Liver (tissue), 9 donors: ENCODE measurements around the gene PAK4. TPM values are rescaled to one million over a fixed set of nuclear protein-coding genes. Genes with fewer than 3 reads are reported as not detected.

Experiments used
- DNase-seq: peaks from one replicate; pipeline ENCODE4 v3.0.0-alpha.2; 2017; ENCODE audit warnings: low spot score
- H3K27ac ChIP-seq, 2 donors: one replicate each; pipeline ENCODE4 v1.7.0; 2013; ENCODE audit warnings: inconsistent platforms in 2 of 2, low read length in 2 of 2, control low read depth in 1 of 2, low read depth in 1 of 2, mild to moderate bottlenecking in 1 of 2
- H3K27me3 ChIP-seq, 4 donors: one replicate each; pipeline versions ENCODE4 v1.6.1 to v1.7.0; 2013; ENCODE audit warnings: low read length in 3 of 4, inconsistent platforms in 1 of 4, mild to moderate bottlenecking in 1 of 4, moderate library complexity in 1 of 4; ENCODE audit not compliant: control insufficient read depth in 4 of 4, insufficient read depth in 4 of 4
- H3K36me3 ChIP-seq, 4 donors: one replicate each; pipeline versions ENCODE4 v1.6.1 to v1.7.0; 2013; ENCODE audit warnings: low read length in 3 of 4, mild to moderate bottlenecking in 3 of 4, low read depth in 1 of 4, moderate library complexity in 1 of 4; ENCODE audit not compliant: control insufficient read depth in 4 of 4, insufficient read depth in 3 of 4
- H3K4me1 ChIP-seq, 4 donors: one replicate each; pipeline versions ENCODE4 v1.6.1 to v1.7.0; 2013; ENCODE audit warnings: low read length in 3 of 4, mild to moderate bottlenecking in 3 of 4, moderate library complexity in 1 of 4; ENCODE audit not compliant: control insufficient read depth in 4 of 4, insufficient read depth in 4 of 4
- H3K4me3 ChIP-seq, 3 donors: one replicate each; pipeline versions ENCODE4 v1.6.1 to v1.7.0; 2013; ENCODE audit warnings: low read length in 3 of 3, control low read depth in 1 of 3, low read depth in 1 of 3, mild to moderate bottlenecking in 1 of 3
- H3K9ac ChIP-seq, 2 donors: one replicate each; pipeline ENCODE4 v1.7.0; 2013; ENCODE audit warnings: low read length in 2 of 2, mild to moderate bottlenecking in 2 of 2, moderate library complexity in 2 of 2, control low read depth in 1 of 2, low read depth in 1 of 2
- H3K9me3 ChIP-seq, 4 donors: one replicate each; pipeline versions ENCODE4 v1.6.1 to v1.7.0; 2013; ENCODE audit warnings: low read length in 3 of 4; ENCODE audit not compliant: control insufficient read depth in 4 of 4
- ATF3 ChIP-seq: IDR thresholded peaks from 2 replicates; pipeline ENCODE4 v1.6.1; 2016; ENCODE audit warnings: antibody characterized with exemption
- EGR1 ChIP-seq, 2 donors: IDR thresholded peaks; 2 replicates each; pipeline ENCODE4 v1.6.1; 2016 to 2018; ENCODE audit warnings: antibody characterized with exemption in 2 of 2, low read depth in 2 of 2
- FOXA1 ChIP-seq: IDR thresholded peaks from 2 replicates; pipeline ENCODE4 v1.6.1; 2016; ENCODE audit warnings: antibody characterized with exemption
- FOXA2 ChIP-seq: IDR thresholded peaks from 2 replicates; pipeline ENCODE4 v1.6.1; 2016; ENCODE audit warnings: antibody characterized with exemption
- GABPA ChIP-seq, 2 donors: IDR thresholded peaks in 1 of 2; conservative IDR thresholded peaks in 1 of 2; 2 replicates each; pipeline ENCODE4 v1.6.1; 2016; ENCODE audit warnings: antibody characterized with exemption in 2 of 2, mild to moderate bottlenecking in 1 of 2, moderate library complexity in 1 of 2
- HNF4A ChIP-seq, 2 donors: conservative IDR thresholded peaks; 2 replicates each; pipeline ENCODE4 v1.6.1; 2016; ENCODE audit warnings: antibody characterized with exemption in 2 of 2, mild to moderate bottlenecking in 2 of 2
- HNF4G ChIP-seq: IDR thresholded peaks from 2 replicates; pipeline ENCODE4 v1.6.1; 2016; ENCODE audit warnings: antibody characterized with exemption
- JUND ChIP-seq, 2 donors: IDR thresholded peaks; 2 replicates each; pipeline ENCODE4 v1.6.1; 2016; ENCODE audit warnings: antibody characterized with exemption in 2 of 2
- NR2F2 ChIP-seq: IDR thresholded peaks from 2 replicates; pipeline ENCODE4 v1.6.1; 2016; ENCODE audit warnings: antibody characterized with exemption
- RAD21 ChIP-seq, 2 donors: IDR thresholded peaks; 2 replicates each; pipeline ENCODE4 v1.6.1; 2016; ENCODE audit warnings: antibody characterized with exemption in 2 of 2, mild to moderate bottlenecking in 2 of 2
- REST ChIP-seq: IDR thresholded peaks from 2 replicates; pipeline ENCODE4 v1.6.1; 2016; ENCODE audit warnings: antibody characterized with exemption, mild to moderate bottlenecking
- RXRA ChIP-seq, 2 donors: IDR thresholded peaks; 2 replicates each; pipeline ENCODE4 v1.6.1; 2017 to 2018; ENCODE audit warnings: antibody characterized with exemption in 2 of 2, mild to moderate bottlenecking in 1 of 2
- SP1 ChIP-seq: IDR thresholded peaks from 2 replicates; pipeline ENCODE4 v1.6.1; 2018; ENCODE audit warnings: antibody characterized with exemption, mild to moderate bottlenecking
- YY1 ChIP-seq: IDR thresholded peaks from 2 replicates; pipeline ENCODE4 v1.6.1; 2016; ENCODE audit warnings: antibody characterized with exemption, mild to moderate bottlenecking
- WGBS: extraction: QIAGEN DNeasy Blood & Tissue Kit; methylation state at CpG from one replicate; pipeline ENCODE4 v1.1.7; 2013; 5-methylcytosine and 5-hydroxymethylcytosine counted together
- polyA plus RNA-seq, 2 donors: library from polyadenylated mRNA; stranded (reverse) in 1 of 2; unstranded in 1 of 2; fragments of 200-250 nt in 1 of 2; fragments of >200 nt in 1 of 2; fragmentation: Nextera tagmentation in 1 of 2; extraction: Ambion mirVana in 1 of 2; gene quantifications; one replicate each; pipeline versions ENCODE4 v1.2.1 to v1.2.3, GENCODE V29; 2013 to 2015
- total RNA-seq, 2 donors: library from RNA; depleted of rRNA; stranded (reverse); fragments of >200 nt; gene quantifications; one replicate each; pipeline ENCODE4 v1.2.3, GENCODE V29; 2014
- TF ChIP-seq, protein P1 (sequence below): IDR thresholded peaks from 2 replicates; pipeline ENCODE4 v1.6.1; 2016; ENCODE audit warnings: antibody characterized with exemption
- TF ChIP-seq, protein P2 (sequence below): IDR thresholded peaks from 2 replicates; pipeline ENCODE4 v1.6.1; 2016; ENCODE audit warnings: antibody characterized with exemption
- TF ChIP-seq, protein P3 (sequence below): fragments of 150-350 bp; IDR thresholded peaks from 2 replicates; pipeline ENCODE4 v1.5.1; 2017; ENCODE audit warnings: improper control_type of control experiment, low read depth, low read length; ENCODE audit not compliant: missing input control
- donor health status: healthy.
- donor health status: healthy.
- donor health status: healthy.
- donor health status: healthy.
- donor health status: healthy.

The PAK4 gene
- total and polyA plus RNA-seq, 4 donors: 5.4 to 16.6 (median 7.7) TPM

- WGBS: 32% methylated on average over 53 of the region's 53 CpGs
Measured at GRCh38 chr19:39098365-39099269, 27.0 kb upstream of the PAK4 start.

More at GRCh38 chr19:39098365-39099269, 27.0 kb upstream of the PAK4 start:
- no peak overlapping the region for H3K9ac ChIP-seq
- DNase-seq: no peak
- no peak overlapping the region for H3K27ac ChIP-seq
- H3K9me3 ChIP-seq: no peaks in the 10 kb centered on the region
- no peak overlapping the region for H3K4me3 ChIP-seq
- H3K36me3 ChIP-seq: no peaks in the 10 kb centered on the region
- TF ChIP-seq REST (no peak), EGR1 (IDR thresholded peaks at IDR 0.05; ENCODE audit: low read depth in 2 of 2) (no peak), GABPA (IDR thresholded peaks at IDR 0.05 in 1 of 2, conservative IDR thresholded peaks at IDR 0.05 in 1 of 2) (no peak), NR2F2 (no peak), YY1 (no peak), RAD21 (IDR thresholded peaks at IDR 0.05) (no peak), JUND (IDR thresholded peaks at IDR 0.05) (no peak), FOXA1 (no peak), RXRA (IDR thresholded peaks at IDR 0.05) (no peak), HNF4A (conservative IDR thresholded peaks at IDR 0.05) (no peak), HNF4G (no peak), SP1 (no peak), ATF3 (no peak), FOXA2 (no peak)
- TF ChIP-seq, protein P1, sequence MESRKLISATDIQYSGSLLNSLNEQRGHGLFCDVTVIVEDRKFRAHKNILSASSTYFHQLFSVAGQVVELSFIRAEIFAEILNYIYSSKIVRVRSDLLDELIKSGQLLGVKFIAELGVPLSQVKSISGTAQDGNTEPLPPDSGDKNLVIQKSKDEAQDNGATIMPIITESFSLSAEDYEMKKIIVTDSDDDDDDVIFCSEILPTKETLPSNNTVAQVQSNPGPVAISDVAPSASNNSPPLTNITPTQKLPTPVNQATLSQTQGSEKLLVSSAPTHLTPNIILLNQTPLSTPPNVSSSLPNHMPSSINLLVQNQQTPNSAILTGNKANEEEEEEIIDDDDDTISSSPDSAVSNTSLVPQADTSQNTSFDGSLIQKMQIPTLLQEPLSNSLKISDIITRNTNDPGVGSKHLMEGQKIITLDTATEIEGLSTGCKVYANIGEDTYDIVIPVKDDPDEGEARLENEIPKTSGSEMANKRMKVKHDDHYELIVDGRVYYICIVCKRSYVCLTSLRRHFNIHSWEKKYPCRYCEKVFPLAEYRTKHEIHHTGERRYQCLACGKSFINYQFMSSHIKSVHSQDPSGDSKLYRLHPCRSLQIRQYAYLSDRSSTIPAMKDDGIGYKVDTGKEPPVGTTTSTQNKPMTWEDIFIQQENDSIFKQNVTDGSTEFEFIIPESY: no peak
- TF ChIP-seq, protein P2, sequence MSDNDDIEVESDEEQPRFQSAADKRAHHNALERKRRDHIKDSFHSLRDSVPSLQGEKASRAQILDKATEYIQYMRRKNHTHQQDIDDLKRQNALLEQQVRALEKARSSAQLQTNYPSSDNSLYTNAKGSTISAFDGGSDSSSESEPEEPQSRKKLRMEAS: no peak
- TF ChIP-seq, protein P3, sequence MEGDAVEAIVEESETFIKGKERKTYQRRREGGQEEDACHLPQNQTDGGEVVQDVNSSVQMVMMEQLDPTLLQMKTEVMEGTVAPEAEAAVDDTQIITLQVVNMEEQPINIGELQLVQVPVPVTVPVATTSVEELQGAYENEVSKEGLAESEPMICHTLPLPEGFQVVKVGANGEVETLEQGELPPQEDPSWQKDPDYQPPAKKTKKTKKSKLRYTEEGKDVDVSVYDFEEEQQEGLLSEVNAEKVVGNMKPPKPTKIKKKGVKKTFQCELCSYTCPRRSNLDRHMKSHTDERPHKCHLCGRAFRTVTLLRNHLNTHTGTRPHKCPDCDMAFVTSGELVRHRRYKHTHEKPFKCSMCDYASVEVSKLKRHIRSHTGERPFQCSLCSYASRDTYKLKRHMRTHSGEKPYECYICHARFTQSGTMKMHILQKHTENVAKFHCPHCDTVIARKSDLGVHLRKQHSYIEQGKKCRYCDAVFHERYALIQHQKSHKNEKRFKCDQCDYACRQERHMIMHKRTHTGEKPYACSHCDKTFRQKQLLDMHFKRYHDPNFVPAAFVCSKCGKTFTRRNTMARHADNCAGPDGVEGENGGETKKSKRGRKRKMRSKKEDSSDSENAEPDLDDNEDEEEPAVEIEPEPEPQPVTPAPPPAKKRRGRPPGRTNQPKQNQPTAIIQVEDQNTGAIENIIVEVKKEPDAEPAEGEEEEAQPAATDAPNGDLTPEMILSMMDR: no peak
- peaks cover 0 to 5% (median 3%) of the 10 kb centered on the region in 4 donors for H3K4me1 ChIP-seq
- no peaks in the 10 kb centered on the region for H3K27me3 ChIP-seq
